GM04504 (cell line): ENCODE results near the gene MAS1.

Source experiments
- DNase-seq: peaks from one replicate; pipeline ENCODE4 v3.0.0-alpha.2; 2012; ENCODE audit warnings: low read depth

The MAS1 gene

GRCh38 chr6:159880412-159880975 lies 10.3 kb upstream of the MAS1 start:
- no peak for DNase-seq

GRCh38 chr6:159884720-159885119 lies 6.1 kb upstream of the MAS1 start:
- DNase-seq = no peak

GRCh38 chr6:159886270-159886669 lies 4.5 kb upstream of the MAS1 start:
- DNase-seq = no peak

GRCh38 chr6:159887146-159887545 lies 3.6 kb upstream of the MAS1 start:
- no peak for DNase-seq

GRCh38 chr6:159887761-159888160 lies 3.0 kb upstream of the MAS1 start:
- no peak for DNase-seq

- no peak for DNase-seq
These were observed 587 bp upstream of the MAS1 start for GRCh38 chr6:159890201-159890600.

GRCh38 chr6:159892053-159892452 lies 1.3 kb downstream of the MAS1 start:
- no peak for DNase-seq

- no peak for DNase-seq
These were observed 2.3 kb downstream of the MAS1 start for GRCh38 chr6:159893064-159893463.

- no peak for DNase-seq
These were observed 4.2 kb downstream of the MAS1 start for GRCh38 chr6:159894991-159895390.

- no peak for DNase-seq
These were observed 6.8 kb downstream of the MAS1 start for GRCh38 chr6:159897603-159898002.

GRCh38 chr6:159898519-159898918 lies 7.7 kb downstream of the MAS1 start:
- no peak for DNase-seq

- peak; percentile 75 for DNase-seq
These were observed 9.4 kb downstream of the MAS1 start for GRCh38 chr6:159899994-159900745.

GRCh38 chr6:159902620-159903019 lies 11.8 kb downstream of the MAS1 start:
- no peak for DNase-seq

GRCh38 chr6:159904497-159904911 lies 13.7 kb downstream of the MAS1 start:
- no peak for DNase-seq

GRCh38 chr6:159906400-159906799 lies 15.6 kb downstream of the MAS1 start:
- DNase-seq = no peak

- DNase-seq = peak; percentile 4
These were observed 17.7 kb downstream of the MAS1 start for GRCh38 chr6:159908535-159908934.

GRCh38 chr6:159908979-159909378 lies 18.2 kb downstream of the MAS1 start:
- no peak for DNase-seq

- DNase-seq = no peak
These were observed 19.6 kb downstream of the MAS1 start for GRCh38 chr6:159910342-159910741.

GRCh38 chr6:159913375-159913774 lies 22.6 kb downstream of the MAS1 start:
- DNase-seq = no peak

- DNase-seq = no peak
These were observed 23.2 kb downstream of the MAS1 start for GRCh38 chr6:159913862-159914564.

GRCh38 chr6:159914565-159914923 lies 23.8 kb downstream of the MAS1 start:
- DNase-seq = no peak

- no peak for DNase-seq
These were observed 24.6 kb downstream of the MAS1 start for GRCh38 chr6:159915397-159915796.

GRCh38 chr6:159916237-159916636 lies 25.4 kb downstream of the MAS1 start:
- DNase-seq = no peak
